Right lobe of liver (tissue), 6 donors: Measurements from ENCODE around the gene IGSF21. TPM values are rescaled to one million over a fixed set of nuclear protein-coding genes. Genes with fewer than 3 reads are reported as not detected.

Source experiments
- ATAC-seq, 4 donors: fragments of 200-7000 bp; cut with Tn5 transposase; one replicate each; pipeline ENCODE4 v1.9.1; 2020; ENCODE audit warnings: mild to moderate bottlenecking in 4 of 4, moderate library complexity in 4 of 4
- DNase-seq, 3 donors: peaks; one replicate each; pipeline ENCODE4 v3.0.0-alpha.2; 2020
- H3K27ac ChIP-seq, 3 donors: fragments of 200-600 bp; one replicate each; pipeline ENCODE4 v1.8.0; 2022
- H3K27me3 ChIP-seq, 2 donors: fragments of 200-600 bp; one replicate each; pipeline ENCODE4 v1.8.0; 2022
- H3K36me3 ChIP-seq, 4 donors: fragments of 200-600 bp; sonication (generic) in 1 of 4; one replicate each; pipeline versions ENCODE4 v1.5.1 to v1.8.0; 2017 to 2022; ENCODE audit warnings: control low read depth in 1 of 4
- H3K4me1 ChIP-seq, 4 donors: fragments of 200-600 bp; sonication (generic) in 1 of 4; one replicate each; pipeline versions ENCODE4 v1.5.1 to v1.8.0; 2017 to 2022; ENCODE audit warnings: control low read depth in 1 of 4
- H3K4me3 ChIP-seq, 3 donors: fragments of 200-600 bp; one replicate each; pipeline ENCODE4 v1.8.0; 2022
- H3K9me3 ChIP-seq, 4 donors: fragments of 200-600 bp; sonication (generic) in 1 of 4; one replicate each; pipeline versions ENCODE4 v1.5.1 to v1.8.0; 2017 to 2022; ENCODE audit warnings: control low read depth in 1 of 4
- CTCF ChIP-seq, 4 donors: fragments of 200-600 bp in 3 of 4; fragments of 450-650 bp in 1 of 4; IDR thresholded peaks; one replicate each; pipeline versions ENCODE4 v1.5.1 to v1.8.0; 2016 to 2022; ENCODE audit warnings: antibody characterized with exemption in 4 of 4, mild to moderate bottlenecking in 2 of 4
- POLR2A ChIP-seq: fragments of 450-650 bp; IDR thresholded peaks from one replicate; pipeline ENCODE4 v1.6.1; 2017; ENCODE audit warnings: antibody characterized with exemption, mild to moderate bottlenecking
- WGBS: methylation state at CpG from one replicate; pipeline ENCODE4 v1.1.6; 2018; ENCODE audit warnings: low coverage, low lambda C conversion rate; ENCODE audit not compliant: insufficient coverage; ENCODE audit errors: missing lambda C conversion rate; 5-methylcytosine and 5-hydroxymethylcytosine counted together
- intact Hi-C, 2 donors: fragments of 100-400 bp; cut with DNase I; formaldehyde crosslinking; loops; one replicate each; pipeline versions ENCODE4 v1.11.2 to v1.14.1; 2022
- total RNA-seq, 6 experiments: library from RNA; depleted of rRNA in 2 of 6; stranded (reverse); fragments of >200 nt in 2 of 6; fragmentation: NEBNext Ultra II Directional in 3 of 6; extraction: Animal tissue kit (Norgen Biotek cat#: 25700) in 3 of 6; gene quantifications; one replicate each; pipeline versions ENCODE4 v1.1.0 to v1.2.4, GENCODE V29; 2016 to 2023
- donor health status: DM: no; HTN: yes; CAD: no.
- donor health status: DM: no; HTN: no; CAD: no.
- donor health status: DM: no; HTN: no; CAD: no.
- donor health status: DM: no; HTN: yes; CAD: no.
- donor health status: DM: no; HTN: yes; CAD: no.

IGSF21 gene
- total RNA-seq, 6 experiments from 2014 or later: 0.34 to 2.0 (median 0.71) TPM

- no peaks in the 10 kb centered on the region for H3K4me1 ChIP-seq
- H3K9me3 ChIP-seq: no peaks in the 10 kb centered on the region
- TF ChIP-seq CTCF (IDR thresholded peaks at IDR 0.05) (no peak), POLR2A (no peak)
- no peak overlapping the region for H3K27ac ChIP-seq
- intact Hi-C loops: no loop called here
- DNase-seq: no peak
- H3K27me3 ChIP-seq: no peaks in the 10 kb centered on the region
- no peak for ATAC-seq
- H3K4me3 ChIP-seq: no peak overlapping the region
- H3K36me3 ChIP-seq: no peaks in the 10 kb centered on the region
- WGBS: 82% methylated on average over 1 of the region's 1 CpG
These were observed 319.0 kb downstream of the IGSF21 start for GRCh38 chr1:18426580-18426979.
